GM21825 (cell line): ENCODE results near the gene RAB11FIP3.
"Not testable (repeated sequence)": the region's sequence is repeated elsewhere in the genome, so short reads cannot be mapped to it uniquely, and the experiment has no call there.

Source experiments
- ATAC-seq: cut with Tn5 transposase; IDR thresholded peaks from one replicate; pipeline ENCODE4 v1.9.1; 2021; ENCODE audit warnings: mild to moderate bottlenecking, moderate library complexity; ENCODE audit not compliant: unreplicated experiment

RAB11FIP3 gene

DNA sequence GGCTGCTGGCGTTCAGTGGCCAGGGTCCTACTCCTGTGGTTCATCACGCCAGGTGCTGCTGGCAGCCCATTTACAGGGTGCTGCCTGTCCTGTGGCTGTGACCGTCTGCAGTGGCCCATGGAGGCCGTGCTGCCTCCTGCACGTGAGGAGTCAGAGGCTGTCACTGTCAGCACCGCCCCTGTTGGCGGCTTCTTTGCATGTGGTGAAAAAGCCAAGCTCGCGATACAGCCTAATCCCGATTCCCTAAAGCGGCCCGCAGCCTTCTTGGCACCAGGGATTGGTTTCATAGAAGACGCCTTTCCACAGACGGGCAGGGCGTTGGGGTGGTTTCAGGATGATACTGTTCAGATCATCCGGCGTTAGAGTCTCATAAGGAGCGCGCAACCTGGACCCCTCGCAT is 35.3 kb downstream of the RAB11FIP3 start:
- no peak for ATAC-seq

DNA sequence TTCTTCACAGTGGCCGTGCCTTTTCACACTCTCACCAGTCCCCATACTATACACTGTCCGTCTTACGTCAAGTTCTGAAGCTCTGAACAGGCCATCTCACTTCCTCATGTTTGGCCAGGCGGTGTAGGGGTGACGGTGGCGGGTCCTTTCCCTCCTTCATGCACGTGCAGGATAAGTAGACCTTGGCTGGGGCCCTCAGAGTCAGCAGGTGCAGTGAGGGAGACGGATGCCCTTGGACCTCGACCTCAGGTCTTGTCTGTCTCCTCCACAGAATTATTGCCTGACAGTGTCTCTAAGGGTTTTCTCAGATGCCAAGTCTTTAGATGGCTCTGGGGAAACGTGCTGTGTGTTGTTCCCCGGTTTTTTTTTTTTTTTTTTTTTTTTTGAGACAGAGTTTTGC is 37.6 kb downstream of the RAB11FIP3 start:
- ATAC-seq, result no peak

DNA sequence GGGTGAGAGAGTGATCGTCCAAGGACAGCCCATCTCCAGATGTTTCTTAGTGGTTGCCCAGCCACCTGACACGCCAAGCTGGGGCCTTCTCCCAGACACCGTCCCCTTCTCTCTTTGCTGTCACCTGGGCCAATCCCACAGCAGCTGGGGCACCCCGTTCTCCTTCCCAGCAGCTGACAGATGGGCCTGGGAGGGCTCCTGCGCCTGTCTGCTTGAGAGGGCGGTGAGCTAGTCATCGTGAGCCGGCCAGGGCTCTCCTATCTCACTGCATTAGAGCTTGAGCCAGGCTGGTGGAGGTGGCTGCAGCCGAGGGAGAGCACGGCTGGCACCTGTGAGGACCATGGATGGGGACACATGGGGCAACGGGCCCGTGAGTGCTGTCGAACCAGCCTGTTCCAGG is 41.2 kb downstream of the RAB11FIP3 start:
- ATAC-seq, result no peak

DNA sequence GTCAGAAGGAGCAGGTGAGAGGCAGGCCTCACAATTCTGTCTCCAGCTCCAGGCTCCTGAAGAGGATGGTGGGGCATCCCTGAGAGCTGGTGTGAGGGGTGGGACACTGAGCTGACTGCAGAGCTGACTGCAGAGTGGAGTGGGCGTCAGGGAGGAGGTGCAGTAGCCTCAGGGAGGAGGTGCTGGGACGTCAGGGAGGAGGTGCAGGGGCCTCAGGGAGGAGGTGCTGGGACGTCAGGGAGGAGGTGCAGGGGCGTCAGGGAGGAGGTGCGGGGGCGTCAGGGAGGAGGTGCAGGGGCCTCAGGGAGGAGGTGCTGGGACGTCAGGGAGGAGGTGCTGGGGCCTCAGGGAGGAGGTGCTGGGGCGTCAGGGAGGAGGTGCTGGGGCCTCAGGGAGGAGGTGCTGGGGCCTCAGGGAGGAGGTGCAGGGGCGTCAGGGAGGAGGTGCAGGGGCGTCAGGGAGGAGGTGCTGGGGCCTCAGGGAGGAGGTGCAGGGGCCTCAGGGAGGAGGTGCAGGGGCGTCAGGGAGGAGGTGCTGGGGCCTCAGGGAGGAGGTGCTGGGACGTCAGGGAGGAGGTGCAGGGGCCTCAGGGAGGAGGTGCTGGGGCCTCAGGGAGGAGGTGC is 41.9 kb downstream of the RAB11FIP3 start:
- ATAC-seq, result not testable (repeated sequence)

DNA sequence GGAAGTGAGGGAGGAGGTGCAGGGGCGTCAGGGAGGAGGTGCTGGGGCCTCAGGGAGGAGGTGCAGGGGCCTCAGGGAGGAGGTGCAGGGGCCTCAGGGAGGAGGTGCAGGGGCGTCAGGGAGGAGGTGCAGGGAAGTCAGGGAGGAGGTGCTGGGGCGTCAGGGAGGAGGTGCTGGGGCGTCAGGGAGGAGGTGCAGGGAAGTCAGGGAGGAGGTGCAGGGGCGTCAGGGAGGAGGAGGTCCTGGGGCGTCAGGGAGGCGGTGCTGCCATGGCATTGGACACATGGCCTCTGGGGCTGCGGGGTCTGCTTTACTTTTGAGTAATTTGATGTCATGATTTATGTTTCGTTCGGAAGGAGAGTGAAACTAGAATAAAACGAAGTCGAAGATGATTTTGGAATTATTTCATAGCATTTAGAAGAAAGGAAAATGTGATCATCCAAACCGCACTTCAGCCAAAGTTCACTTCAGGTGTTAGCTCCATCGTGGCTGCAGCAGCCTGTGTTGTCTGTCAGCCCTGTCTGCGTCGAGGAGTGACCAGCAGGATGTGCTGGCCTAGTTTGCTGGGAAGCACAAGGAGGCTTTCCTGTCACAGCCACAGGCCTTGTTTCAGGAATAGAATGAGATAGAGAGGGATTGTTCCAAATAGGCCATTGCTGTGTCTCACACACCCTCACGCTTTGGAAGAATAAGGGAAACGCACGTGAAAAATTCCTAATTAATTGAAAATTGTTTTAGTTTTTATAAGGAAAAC is 42.8 kb downstream of the RAB11FIP3 start:
- ATAC-seq, result no peak

DNA sequence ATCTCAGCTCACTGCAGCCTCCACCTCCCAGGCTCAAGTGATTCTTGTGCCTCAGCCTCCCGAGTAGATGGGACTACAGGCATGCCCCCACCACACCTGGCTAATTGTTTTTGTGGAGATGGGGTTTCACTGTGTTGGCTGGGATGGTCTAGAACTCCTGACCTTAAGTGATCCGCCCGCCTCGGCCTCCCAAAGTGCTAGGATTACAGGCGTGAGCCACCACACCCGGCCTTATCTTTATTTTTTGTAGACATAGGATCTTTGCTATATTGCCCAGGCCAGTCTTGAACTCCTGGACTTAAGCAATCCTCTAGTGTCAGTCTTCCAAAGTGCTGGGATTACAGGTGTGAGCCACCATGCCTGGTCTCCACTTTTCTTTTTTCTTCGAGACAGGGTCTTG is 44.0 kb downstream of the RAB11FIP3 start:
- not testable (repeated sequence) for ATAC-seq

DNA sequence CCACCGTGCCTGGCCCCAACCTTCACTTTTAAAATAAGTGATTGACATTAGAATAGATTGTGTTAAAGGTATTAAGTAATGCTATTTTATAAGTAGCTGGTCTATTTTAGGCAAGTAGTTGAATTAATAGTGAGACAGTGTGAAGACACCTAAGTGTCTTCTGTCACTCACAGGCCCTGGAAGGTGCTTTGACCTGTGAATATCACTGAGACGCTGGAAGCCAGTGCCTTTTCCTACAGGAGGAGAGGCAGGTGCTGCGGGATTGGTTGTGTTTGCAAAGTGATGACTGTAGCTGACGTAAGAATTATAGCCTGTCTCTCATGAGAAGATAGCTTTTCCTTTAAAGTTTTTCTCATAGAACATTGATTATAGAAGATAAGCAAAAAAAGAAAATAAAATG is 45.0 kb downstream of the RAB11FIP3 start:
- no peak for ATAC-seq

DNA sequence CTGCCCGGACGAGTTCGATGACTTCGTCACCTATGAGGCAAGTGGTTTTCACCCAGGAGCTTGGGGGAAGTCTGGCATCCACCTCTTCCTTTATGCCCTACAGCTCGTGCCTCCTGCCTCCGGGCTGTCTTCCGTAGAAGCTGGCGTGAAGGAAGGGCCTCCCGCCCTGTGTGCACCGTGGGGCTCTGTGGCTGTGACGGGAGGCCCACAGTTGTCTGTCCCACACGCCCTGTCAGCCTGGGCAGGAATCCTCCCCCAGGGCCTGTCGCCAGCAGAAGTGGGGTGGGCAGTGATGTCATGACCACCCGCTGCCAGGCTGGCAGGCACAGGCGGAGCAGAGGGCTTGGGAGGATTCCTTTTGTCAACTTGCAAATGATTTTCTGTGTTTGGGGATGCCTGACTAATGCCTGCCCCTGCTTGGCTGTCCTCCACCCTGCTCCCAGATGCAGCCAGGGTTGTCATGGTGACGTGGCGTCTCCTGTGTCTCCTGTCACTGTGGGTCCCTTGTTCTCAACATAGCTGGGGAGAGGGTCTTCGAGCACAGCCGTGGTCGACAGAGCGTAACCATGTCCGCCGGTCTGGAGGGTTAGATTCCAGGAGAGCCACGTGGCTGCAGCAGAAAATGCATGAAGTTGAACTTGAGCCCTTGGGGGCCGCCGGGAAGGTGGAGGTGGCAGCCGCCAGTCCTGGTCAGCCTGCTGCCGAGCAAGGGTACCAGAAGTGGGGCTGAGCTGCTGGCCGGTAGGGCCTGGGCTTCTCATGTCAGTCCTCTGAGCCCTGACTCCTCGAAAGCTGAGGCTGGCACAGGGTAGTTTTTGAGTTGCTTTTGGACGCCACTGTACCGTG is 46.1 kb downstream of the RAB11FIP3 start:
- ATAC-seq, result no peak

DNA sequence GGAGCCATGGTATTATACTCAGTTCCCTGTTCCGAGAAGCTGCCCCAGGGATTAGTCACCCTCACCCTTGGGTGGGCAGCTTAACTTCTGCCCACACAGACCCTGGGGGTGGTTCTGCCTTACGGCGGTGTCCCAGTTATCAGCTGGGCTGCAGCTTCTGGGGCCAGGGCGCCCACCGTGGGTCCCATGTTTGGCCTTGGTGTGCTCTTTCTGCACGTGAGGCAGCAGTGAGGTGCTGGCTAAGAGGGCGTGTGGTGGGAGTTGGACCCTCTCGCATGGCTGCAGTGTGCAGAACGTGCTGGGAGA is 46.7 kb downstream of the RAB11FIP3 start:
- no peak for ATAC-seq

DNA sequence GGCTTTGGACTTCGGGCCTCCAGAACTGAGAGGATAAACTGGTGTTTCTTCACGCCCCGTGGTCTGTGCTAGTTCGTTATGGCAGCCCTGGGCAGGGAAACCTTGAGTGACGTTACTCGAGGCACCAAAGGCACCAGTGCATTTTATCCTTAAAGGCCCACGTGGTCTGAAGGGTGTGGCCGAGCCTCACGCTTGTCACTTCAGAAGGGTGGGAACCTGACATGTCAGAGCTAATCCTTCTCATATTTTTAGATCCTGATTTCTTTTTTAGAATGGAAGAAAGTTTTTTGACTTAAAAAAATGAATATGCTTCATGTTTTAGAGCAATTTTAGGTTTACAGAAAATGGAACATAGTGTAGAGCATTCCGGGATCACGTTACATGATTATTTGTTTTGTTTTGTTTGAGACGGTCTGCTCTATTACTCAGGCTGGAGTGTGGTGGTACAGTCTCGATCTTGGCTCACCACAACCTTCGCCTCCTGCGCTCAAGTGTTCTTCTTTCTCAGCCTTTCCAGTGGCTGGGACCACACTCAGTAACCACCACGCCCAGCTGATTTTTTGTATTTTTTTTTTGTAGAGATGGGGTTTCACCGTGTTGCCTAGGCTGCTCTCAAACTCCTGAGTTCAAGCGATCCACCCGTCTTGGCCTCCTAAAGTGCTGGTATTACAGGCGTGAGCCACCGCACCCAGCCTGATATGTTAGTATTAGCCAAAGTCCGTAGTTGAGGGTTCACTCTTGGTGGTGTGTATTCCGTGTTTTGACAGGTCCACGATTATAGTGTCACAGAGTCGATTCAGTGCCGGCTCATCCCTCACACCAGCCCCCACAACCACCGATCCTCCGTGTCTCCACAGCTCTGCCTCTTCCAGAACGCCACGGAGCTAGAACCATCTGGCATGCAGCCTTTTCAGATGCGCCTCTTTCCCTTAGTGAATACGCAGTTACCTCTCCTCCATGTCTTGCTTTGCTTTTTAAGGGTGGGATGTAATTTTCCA is 47.9 kb downstream of the RAB11FIP3 start:
- ATAC-seq, result no peak

DNA sequence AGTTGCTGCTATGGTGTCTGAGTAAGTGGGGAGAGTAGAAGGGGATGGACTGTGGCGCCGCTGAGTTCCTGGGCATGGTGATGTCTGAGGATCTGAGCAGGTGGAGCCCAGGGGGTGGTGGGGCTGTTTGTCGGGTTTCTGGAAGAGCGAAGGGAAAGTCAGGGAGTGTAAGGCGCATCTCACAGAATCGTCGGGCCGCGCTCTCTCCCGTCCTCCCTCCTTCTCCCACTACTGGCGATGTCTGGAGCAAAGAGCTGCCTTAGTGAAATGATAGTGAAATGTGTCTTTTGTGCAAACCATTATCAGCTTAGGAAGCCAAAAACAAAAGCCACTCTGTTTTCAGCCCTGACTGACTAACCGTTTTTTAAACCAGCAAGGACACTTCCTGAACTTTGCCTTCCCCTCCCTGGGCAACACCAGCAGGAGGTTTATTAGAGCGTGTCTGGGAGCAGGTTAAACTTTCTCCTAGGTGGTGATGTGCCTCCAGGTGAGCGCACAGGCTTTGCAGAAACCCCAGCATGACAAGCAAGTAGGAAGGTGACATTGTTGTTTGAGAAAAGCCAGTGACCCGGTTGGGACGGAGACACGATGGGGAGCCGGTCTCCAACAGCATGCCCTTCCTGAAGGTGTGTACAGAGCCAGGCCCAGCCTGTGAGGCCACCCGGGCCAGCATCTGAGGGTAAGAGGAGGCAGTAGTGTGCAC is 49.1 kb downstream of the RAB11FIP3 start:
- ATAC-seq, result no peak

DNA sequence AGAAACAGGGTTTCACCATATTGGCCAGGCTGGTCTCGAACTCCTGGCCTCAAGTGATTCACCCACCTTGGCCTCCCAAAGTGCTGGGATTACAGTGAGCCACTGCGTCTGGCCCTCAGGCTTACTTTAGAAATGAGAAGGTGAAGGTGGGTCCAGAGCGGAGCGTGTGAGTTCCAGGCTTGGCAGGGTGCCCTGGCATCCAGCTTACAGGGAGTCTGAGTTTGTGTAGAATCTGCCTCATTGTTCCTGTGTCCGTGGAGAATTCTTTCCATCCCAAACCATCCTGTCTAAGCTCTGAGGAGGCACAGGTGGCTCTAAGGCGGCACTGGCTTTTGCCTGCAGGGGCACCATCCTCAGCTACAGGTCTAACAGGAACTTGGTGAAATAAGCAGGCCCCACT is 50.6 kb downstream of the RAB11FIP3 start:
- no peak for ATAC-seq

DNA sequence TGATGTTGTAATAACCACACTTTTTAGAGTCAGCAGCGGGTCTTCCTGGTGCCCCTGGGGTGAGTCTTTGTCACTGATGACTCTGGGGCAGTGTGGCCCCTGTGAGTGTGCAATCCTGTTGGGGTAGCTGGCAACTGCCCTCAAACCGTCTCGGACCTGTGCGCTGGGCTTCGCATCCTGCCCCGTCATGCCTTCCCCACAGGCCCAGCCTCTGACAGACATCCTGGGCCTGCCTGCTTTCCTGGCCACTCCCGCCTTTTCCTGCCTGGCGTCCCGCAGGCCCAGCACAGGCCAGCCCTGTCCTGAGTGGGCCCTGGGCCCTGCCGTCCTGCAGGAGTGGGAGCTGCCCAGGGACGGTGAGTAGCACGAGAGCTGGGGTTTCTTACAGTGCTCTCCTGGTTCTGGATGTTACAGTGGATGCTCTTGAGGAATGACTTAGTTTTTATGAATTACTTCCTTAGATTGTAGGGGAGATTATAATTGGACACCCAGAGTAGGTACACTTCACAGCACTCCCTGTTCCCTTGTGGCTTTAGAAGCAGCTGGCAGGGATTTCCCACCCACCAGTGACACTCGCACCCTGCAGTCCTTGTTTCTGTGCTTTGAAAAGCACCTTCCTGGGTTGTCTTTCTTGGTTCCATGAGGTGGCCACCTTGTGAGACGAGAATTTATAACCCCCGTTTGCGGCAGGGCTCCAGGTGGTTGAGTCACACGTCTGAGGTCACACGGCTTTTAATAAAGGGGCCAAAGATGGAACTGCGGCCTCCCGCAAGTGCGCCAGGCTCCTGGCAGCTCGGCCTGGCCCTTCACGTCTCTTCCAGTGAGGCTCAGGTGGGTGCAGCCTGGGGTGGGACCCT is 52.1 kb downstream of the RAB11FIP3 start:
- no peak for ATAC-seq

DNA sequence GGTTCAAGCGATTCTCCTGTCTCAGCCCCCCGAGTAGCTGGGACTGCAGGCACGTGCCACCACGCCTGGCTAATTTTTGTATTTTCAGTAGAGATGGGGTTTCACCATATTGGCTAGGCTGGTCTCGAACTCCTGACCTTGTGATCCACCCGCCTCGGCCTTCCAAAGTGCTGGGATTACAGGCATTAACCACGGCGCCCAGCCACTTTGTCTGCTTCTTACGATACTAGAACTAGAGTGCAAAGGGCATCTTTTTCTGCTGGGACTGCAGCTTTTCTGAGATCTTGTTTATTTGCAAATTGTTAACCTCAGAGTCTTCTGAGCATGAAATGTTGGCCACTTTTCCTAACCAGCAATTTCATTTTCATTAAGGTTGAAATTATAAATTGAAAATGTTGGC is 52.8 kb downstream of the RAB11FIP3 start:
- ATAC-seq, result not testable (repeated sequence)

DNA sequence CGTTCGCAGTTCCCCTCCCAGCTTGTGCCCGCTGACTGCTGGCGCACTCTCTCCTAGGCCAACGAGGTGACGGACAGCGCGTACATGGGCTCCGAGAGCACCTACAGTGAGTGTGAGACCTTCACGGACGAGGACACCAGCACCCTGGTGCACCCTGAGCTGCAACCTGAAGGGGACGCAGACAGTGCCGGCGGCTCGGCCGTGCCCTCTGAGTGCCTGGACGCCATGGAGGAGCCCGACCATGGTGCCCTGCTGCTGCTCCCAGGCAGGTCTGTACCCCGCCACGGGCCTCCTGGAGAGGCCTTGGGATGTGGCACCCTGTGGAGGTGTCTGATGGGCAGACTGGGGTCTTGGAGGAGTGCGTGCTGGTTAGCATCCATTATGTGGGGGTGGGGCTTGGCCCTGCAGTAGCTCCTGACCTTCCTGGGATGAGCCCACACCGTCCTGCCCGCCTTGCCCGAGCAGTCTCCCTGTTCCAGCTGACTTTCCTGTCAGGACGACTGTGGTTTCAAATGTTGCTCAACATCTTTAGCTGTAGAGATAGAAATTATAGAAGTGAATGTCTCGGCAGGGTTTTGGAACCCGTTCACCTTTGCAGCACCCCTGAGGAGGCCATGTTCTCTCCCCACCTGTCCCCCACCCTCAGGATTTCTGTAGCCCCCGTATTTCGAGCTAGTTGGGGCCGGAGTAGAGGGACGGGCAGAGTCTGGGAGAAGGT is 57.2 kb downstream of the RAB11FIP3 start:
- ATAC-seq, result no peak

DNA sequence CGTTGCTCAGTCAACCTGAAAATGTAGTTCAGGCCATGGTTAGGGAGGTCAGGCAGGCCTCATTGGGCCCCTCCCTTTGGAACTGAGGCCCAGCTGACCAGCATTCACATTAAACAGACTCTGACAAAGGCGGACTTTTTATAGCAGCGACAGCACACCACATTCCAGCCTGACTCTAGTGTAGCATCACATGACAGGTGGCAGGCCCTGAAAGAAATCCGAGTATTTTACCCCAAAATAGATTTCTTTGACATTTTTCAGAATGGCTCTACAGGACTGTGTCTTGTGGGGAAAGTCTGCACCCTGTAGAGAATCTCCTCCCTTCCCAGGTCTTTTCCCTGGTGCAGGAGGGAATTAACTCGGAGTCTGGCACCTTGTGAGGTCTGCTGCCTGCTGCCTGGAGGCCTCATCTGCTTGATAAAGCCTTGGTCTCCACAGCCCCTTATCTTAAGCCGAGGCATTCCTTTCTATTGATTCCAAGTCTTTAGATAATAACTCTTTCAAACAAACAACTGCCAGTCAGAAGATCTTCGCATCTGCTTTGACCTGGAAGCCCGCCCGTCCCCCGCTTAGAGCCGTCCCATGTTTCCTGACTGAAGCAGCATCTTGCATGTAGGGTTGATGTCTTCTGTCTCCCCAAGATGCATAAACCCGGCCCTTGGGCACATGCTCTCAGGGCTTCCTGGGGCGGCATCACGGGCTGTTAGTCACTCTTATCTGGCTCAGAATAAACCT is 58.1 kb downstream of the RAB11FIP3 start:
- ATAC-seq, result no peak

DNA sequence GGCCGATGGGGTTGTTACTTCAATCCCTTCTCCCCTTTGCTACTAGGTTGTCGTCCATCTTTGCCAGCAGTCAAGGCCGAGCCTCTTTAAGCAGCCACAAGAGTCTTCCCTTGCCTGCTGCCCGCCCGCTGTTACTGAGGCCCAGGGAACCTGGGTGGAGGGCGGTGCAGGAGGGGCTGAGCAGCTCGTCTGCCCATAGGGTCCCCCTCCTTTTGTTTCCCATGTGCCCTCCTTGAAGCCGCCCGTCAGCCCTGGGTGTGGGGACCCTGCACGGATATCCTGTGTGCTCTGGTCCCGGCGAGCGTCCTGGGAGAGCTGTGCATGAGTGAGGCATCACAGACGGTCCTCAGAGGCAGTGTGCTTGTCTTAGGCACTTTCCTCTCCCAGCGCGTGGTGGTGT is 64.2 kb downstream of the RAB11FIP3 start:
- no peak for ATAC-seq

DNA sequence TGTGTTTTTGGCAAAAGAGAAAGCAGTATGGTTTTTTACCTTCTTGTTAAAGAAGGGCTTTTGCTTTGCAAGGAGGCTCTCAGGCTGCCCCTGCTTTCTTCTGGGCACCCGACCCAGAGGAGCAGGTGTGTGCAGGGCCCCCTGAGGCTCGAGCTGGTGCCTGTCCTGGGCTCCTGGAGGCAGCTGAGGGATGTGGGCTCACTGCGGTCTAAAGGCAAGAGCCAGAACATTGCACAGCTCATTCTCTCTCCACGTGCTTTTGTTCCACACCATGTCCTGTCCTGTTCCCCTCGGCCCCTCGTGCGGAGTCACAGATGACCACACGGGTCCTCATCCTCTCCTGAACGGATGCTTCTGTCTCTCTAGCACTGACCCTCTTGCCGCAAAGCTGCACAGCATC is 65.3 kb downstream of the RAB11FIP3 start:
- ATAC-seq, result no peak
